HG02623 (cell line): ENCODE measurements around the gene FBXL19.
A peak's percentile ranks its signal among the peaks of the same experiment; 100 is the strongest.
"Not testable (repeated sequence)": the region's sequence is repeated elsewhere in the genome, so short reads cannot be mapped to it uniquely, and the experiment has no call there.

Experiments used
- ATAC-seq: cut with Tn5 transposase; IDR thresholded peaks from one replicate; pipeline ENCODE4 v1.9.1; 2021; ENCODE audit warnings: moderate library complexity; ENCODE audit not compliant: unreplicated experiment

The FBXL19 gene

GRCh38 chr16:30923554-30924075 is at the start of gene FBXL19:
TSS of gene FBXL19 (plus strand) at chr16:30923572. CDS start at chr16:30925755, 2,183 bp downstream.
- no peak for ATAC-seq

GRCh38 chr16:30874244-30874820 is 49.0 kb upstream of the FBXL19 start:
- no peak for ATAC-seq

- ATAC-seq, result peak; percentile 77
Observed at GRCh38 chr16:30874821-30875717, 48.3 kb upstream of the FBXL19 start.

GRCh38 chr16:30875871-30876801 is 47.2 kb upstream of the FBXL19 start:
- no peak for ATAC-seq

- no peak for ATAC-seq
Observed at GRCh38 chr16:30876867-30877266, 46.5 kb upstream of the FBXL19 start.

GRCh38 chr16:30882429-30883310 is 40.7 kb upstream of the FBXL19 start:
- ATAC-seq, result no peak

GRCh38 chr16:30884760-30885159 is 38.6 kb upstream of the FBXL19 start:
- ATAC-seq, result no peak

- no peak for ATAC-seq
Observed at GRCh38 chr16:30885196-30885595, 38.2 kb upstream of the FBXL19 start.

- ATAC-seq, result no peak
Observed at GRCh38 chr16:30886145-30886544, 37.2 kb upstream of the FBXL19 start.

- no peak for ATAC-seq
Observed at GRCh38 chr16:30887927-30888326, 35.4 kb upstream of the FBXL19 start.

GRCh38 chr16:30888856-30889499 is 34.4 kb upstream of the FBXL19 start:
- ATAC-seq, result no peak

GRCh38 chr16:30889721-30890120 is 33.7 kb upstream of the FBXL19 start:
- no peak for ATAC-seq

GRCh38 chr16:30891043-30891823 is 32.1 kb upstream of the FBXL19 start:
- not testable (repeated sequence) for ATAC-seq

GRCh38 chr16:30892670-30893416 is 30.5 kb upstream of the FBXL19 start:
- ATAC-seq, result no peak

- no peak for ATAC-seq
Observed at GRCh38 chr16:30893417-30893743, 30.0 kb upstream of the FBXL19 start.

GRCh38 chr16:30893744-30894539 is 29.4 kb upstream of the FBXL19 start, which contains the start of gene BCL7C:
TSS of gene BCL7C (minus strand) at chr16:30894077. CDS start at chr16:30893944, 133 bp downstream.
- ATAC-seq, result peak; percentile 79
